IMR-90 (cell line): ENCODE data around the gene LSM2. TPM values are rescaled to one million over a fixed set of nuclear protein-coding genes. Genes with fewer than 3 reads are reported as not detected.

Experiments
- ATAC-seq: fragments of 200-7000 bp; cut with Tn5 transposase; 2 replicates; pipeline ENCODE4 v1.9.1; 2020; ENCODE audit warnings: low read depth, mild to moderate bottlenecking, moderate library complexity
- BruUV-seq: library from RNA; stranded (reverse); fragments of 400-500 nt; replicated peaks from 2 replicates; lab custom pipeline; 2021; lab: Mats Ljungman, UMichigan
- CTCF ChIA-PET: fragments of 300-600 bp; formaldehyde crosslinking; extraction: SDS; loops from one replicate; lab custom pipeline; 2021; ENCODE audit warnings: antibody characterized with exemption; lab: Yijun Ruan, JAX
- POLR2A ChIA-PET: fragments of 300-600 bp; sonication (Branson Sonifier 250); formaldehyde crosslinking; loops from one replicate; lab custom pipeline; 2022; ENCODE audit warnings: antibody characterized with exemption; ENCODE audit not compliant: unreplicated experiment; lab: Charles Lee
- DNase-seq: peaks from one replicate; pipeline ENCODE4 v3.0.0; 2013
- H2AFZ ChIP-seq: replicated peaks from 2 replicates; pipeline ENCODE3; 2013; ENCODE audit warnings: low read length, mild to moderate bottlenecking; ENCODE audit not compliant: poor library complexity
- H2AK5ac ChIP-seq: 2 replicates; pipeline ENCODE4 v1.6.1; 2013; ENCODE audit warnings: low read depth, low read length, inconsistent platforms
- H2AK9ac ChIP-seq: replicated peaks from 2 replicates; pipeline ENCODE3; 2013; ENCODE audit warnings: mild to moderate bottlenecking, low read depth, low read length, moderate library complexity; ENCODE audit not compliant: poor library complexity
- H2BK120ac ChIP-seq: 2 replicates; pipeline ENCODE4 v1.6.1; 2013; ENCODE audit warnings: low read depth, low read length, inconsistent platforms
- H2BK15ac ChIP-seq: 3 replicates; pipeline ENCODE4 v1.6.1; 2013; ENCODE audit warnings: low read depth, low read length, inconsistent platforms
- H2BK20ac ChIP-seq: 2 replicates; pipeline ENCODE4 v1.6.1; 2013; ENCODE audit warnings: low read depth, mild to moderate bottlenecking, inconsistent platforms, low read length, moderate library complexity
- H2BK5ac ChIP-seq: 2 replicates; pipeline ENCODE4 v1.6.1; 2013; ENCODE audit warnings: mild to moderate bottlenecking, low read depth, low read length, inconsistent platforms; ENCODE audit not compliant: poor library complexity, severe bottlenecking
- H3K14ac ChIP-seq: replicated peaks from 2 replicates; pipeline ENCODE4 v1.6.1; 2013; ENCODE audit warnings: low read depth, low read length, inconsistent platforms
- H3K18ac ChIP-seq: 2 replicates; pipeline ENCODE4 v1.6.1; 2013; ENCODE audit warnings: low read depth, low read length, control low read depth
- H3K23ac ChIP-seq: 2 replicates; pipeline ENCODE4 v1.6.1; 2013; ENCODE audit warnings: low read depth, low read length, inconsistent platforms
- H3K27ac ChIP-seq: 2 replicates; pipeline ENCODE4 v1.5.1; 2013; ENCODE audit warnings: mild to moderate bottlenecking, control low read depth, low read length; ENCODE audit not compliant: insufficient read depth
- H3K27me3 ChIP-seq: 2 replicates; pipeline ENCODE4 v1.6.1; 2013; ENCODE audit warnings: low read length; ENCODE audit not compliant: control insufficient read depth, insufficient read depth
- H3K36me3 ChIP-seq: 2 replicates; pipeline ENCODE4 v1.6.1; 2013; ENCODE audit warnings: low read length, mixed read lengths; ENCODE audit not compliant: control insufficient read depth, insufficient read depth
- H3K4ac ChIP-seq: 2 replicates; pipeline ENCODE4 v1.6.1; 2013; ENCODE audit warnings: low read depth, low read length, inconsistent platforms
- H3K4me1 ChIP-seq: 2 replicates; pipeline ENCODE4 v1.6.1; 2013; ENCODE audit warnings: low read length, mixed read lengths; ENCODE audit not compliant: control insufficient read depth, insufficient read depth
- H3K4me2 ChIP-seq: 2 replicates; pipeline ENCODE4 v1.6.1; 2013; ENCODE audit warnings: low read depth, mild to moderate bottlenecking, control low read depth, low read length, moderate library complexity
- H3K4me3 ChIP-seq: 2 replicates; pipeline ENCODE4 v1.5.1; 2013; ENCODE audit warnings: low read depth, mild to moderate bottlenecking, control low read depth, low read length, moderate library complexity; ENCODE audit not compliant: insufficient read depth
- H3K56ac ChIP-seq: 2 replicates; pipeline ENCODE4 v1.6.1; 2013; ENCODE audit warnings: low read length, inconsistent platforms; ENCODE audit not compliant: insufficient read depth; ENCODE audit errors: extremely low read depth
- H3K79me1 ChIP-seq, 2 experiments: 2 replicates each; pipeline ENCODE4 v1.6.1; 2013; ENCODE audit warnings: low read length in 2 of 2, inconsistent platforms in 1 of 2, low read depth in 1 of 2
- H3K9ac ChIP-seq: 2 replicates; pipeline ENCODE4 v1.6.1; 2013; ENCODE audit warnings: low read depth, low read length, control low read depth
- H3K9me1 ChIP-seq: 2 replicates; pipeline ENCODE4 v1.6.1; 2013; ENCODE audit warnings: low read length, inconsistent platforms; ENCODE audit not compliant: insufficient read depth
- H3K9me3 ChIP-seq: 2 replicates; pipeline ENCODE4 v1.6.1; 2013; ENCODE audit warnings: low read length; ENCODE audit not compliant: control insufficient read depth, insufficient read depth
- H4K20me1 ChIP-seq: 2 replicates; pipeline ENCODE4 v1.6.1; 2013; ENCODE audit warnings: low read length, inconsistent platforms; ENCODE audit not compliant: insufficient read depth
- H4K5ac ChIP-seq: 2 replicates; pipeline ENCODE4 v1.6.1; 2013; ENCODE audit warnings: mild to moderate bottlenecking, low read depth, low read length, control low read depth
- H4K8ac ChIP-seq, 2 experiments: 2 replicates each; pipeline ENCODE4 v1.6.1; 2013; ENCODE audit warnings: low read depth in 2 of 2, low read length in 2 of 2, control low read depth in 1 of 2, inconsistent platforms in 1 of 2
- H4K91ac ChIP-seq: 2 replicates; pipeline ENCODE4 v1.6.1; 2013; ENCODE audit warnings: low read depth, low read length, inconsistent platforms; ENCODE audit not compliant: insufficient read depth
- BHLHE40 ChIP-seq: fragments of 150-350 bp; IDR thresholded peaks from 2 replicates; pipeline ENCODE4 v1.6.1; 2016; ENCODE audit warnings: mild to moderate bottlenecking, low read depth, low read length
- CEBPB ChIP-seq: IDR thresholded peaks from 2 replicates; pipeline ENCODE4 v1.6.1; 2012; ENCODE audit warnings: low read depth, low read length, improper control_type of control experiment
- CHD1 ChIP-seq: IDR thresholded peaks from 2 replicates; pipeline ENCODE4 v1.6.1; 2012; ENCODE audit warnings: low read depth, low read length, improper control_type of control experiment
- CTCF ChIP-seq: conservative IDR thresholded peaks from 2 replicates; pipeline ENCODE4 v1.5.1; 2012; ENCODE audit warnings: mild to moderate bottlenecking, low read depth, low read length, improper control_type of control experiment
- ELK1 ChIP-seq: fragments of 150-350 bp; IDR thresholded peaks from 2 replicates; pipeline ENCODE4 v1.6.1; 2016; ENCODE audit warnings: low read depth, mild to moderate bottlenecking, low read length, moderate library complexity, borderline replicate concordance
- FOS ChIP-seq: fragments of 150-350 bp; IDR thresholded peaks from 2 replicates; pipeline ENCODE4 v1.6.1; 2016; ENCODE audit warnings: low read depth, low read length
- MAFK ChIP-seq: IDR thresholded peaks from 2 replicates; pipeline ENCODE4 v1.6.1; 2012; ENCODE audit warnings: low read depth, low read length, improper control_type of control experiment
- MAZ ChIP-seq: IDR thresholded peaks from 2 replicates; pipeline ENCODE4 v1.6.1; 2012; ENCODE audit warnings: low read depth, mild to moderate bottlenecking, low read length, improper control_type of control experiment, moderate library complexity, borderline replicate concordance
- MXI1 ChIP-seq: IDR thresholded peaks from 2 replicates; pipeline ENCODE4 v1.6.1; 2012; ENCODE audit warnings: low read depth, mild to moderate bottlenecking, low read length, moderate library complexity, borderline replicate concordance
- NFE2L2 ChIP-seq: fragments of 150-350 bp; IDR thresholded peaks from 2 replicates; pipeline ENCODE4 v1.6.1; 2016; ENCODE audit warnings: low read depth, mild to moderate bottlenecking, low read length
- POLR2A ChIP-seq: IDR thresholded peaks from 2 replicates; pipeline ENCODE4 v1.6.1; 2012; ENCODE audit warnings: mild to moderate bottlenecking, low read depth, low read length
- RAD21 ChIP-seq: IDR thresholded peaks from 2 replicates; pipeline ENCODE4 v1.6.1; 2012; ENCODE audit warnings: low read length, improper control_type of control experiment
- RCOR1 ChIP-seq: IDR thresholded peaks from 2 replicates; pipeline ENCODE4 v1.6.1; 2012; ENCODE audit warnings: mild to moderate bottlenecking, low read length, improper control_type of control experiment; ENCODE audit not compliant: insufficient replicate concordance
- RFX5 ChIP-seq: IDR thresholded peaks from 2 replicates; pipeline ENCODE4 v1.8.0; 2012; ENCODE audit warnings: low read depth, mild to moderate bottlenecking, low read length, moderate library complexity
- SMC3 ChIP-seq: fragments of 150-350 bp; IDR thresholded peaks from 2 replicates; pipeline ENCODE4 v1.6.1; 2016; ENCODE audit warnings: low read depth, mild to moderate bottlenecking, antibody characterized with exemption, low read length, moderate library complexity
- USF2 ChIP-seq: fragments of 150-350 bp; IDR thresholded peaks from 2 replicates; pipeline ENCODE4 v1.6.1; 2017; ENCODE audit warnings: mild to moderate bottlenecking, antibody characterized with exemption, low read length, low read depth
- WGBS, 2 experiments: methylation state at CpG; one replicate each; pipeline versions ENCODE4 v1.1.5 to v1.1.7; 2013; ENCODE audit warnings: missing lambda C conversion rate in 2 of 2; ENCODE audit not compliant: insufficient read length in 1 of 2; ENCODE audit errors: extremely low coverage in 2 of 2; 5-methylcytosine and 5-hydroxymethylcytosine counted together
- dilution Hi-C: fragments of 300-500 bp; cut with HindIII; formaldehyde crosslinking; loops from one replicate; pipeline ENCODE4 v1.14.3; 2018; ENCODE audit warnings: low sequenced_read_pairs; ENCODE audit not compliant: unreplicated experiment
- in situ Hi-C: fragments of 300-500 bp; cut with MboI; formaldehyde crosslinking; loops from 3 replicates; pipeline ENCODE4 v1.14.3; 2019; ENCODE audit warnings: low sequenced_read_pairs, inconsistent platforms, mixed read lengths
- intact Hi-C: fragments of 100-400 bp; cut with micrococcal nuclease; formaldehyde crosslinking; loops from 2 replicates; pipeline ENCODE4 v1.10.0; 2022
- polyA plus RNA-seq, 3 experiments: library from polyadenylated mRNA; depleted of rRNA; stranded (reverse); fragments of >200 nt; gene quantifications; 2 replicates each; pipeline ENCODE4 v1.2.3, GENCODE V29; 2012; ENCODE audit warnings: low replicate concordance in 1 of 3
- total RNA-seq: library from RNA; depleted of rRNA; stranded (reverse); fragments of >200 nt; gene quantifications from 2 replicates; pipeline ENCODE4 v1.2.3, GENCODE V29; 2012

Gene LSM2
- total and polyA plus RNA-seq, 2 of the 4 experiments (the other 2 are of a cell fraction): 56.3 to 61.0 TPM

GRCh38 chr6:31761343-31761742 is 45.4 kb downstream of the LSM2 start:
- ATAC-seq (no peak), DNase-seq (no peak)
- dilution Hi-C loops: no loop called here
- H3K9me3 ChIP-seq: no peaks in the 10 kb centered on the region
- H3K23ac ChIP-seq: no peak overlapping the region
- H4K20me1 ChIP-seq: no peaks in the 10 kb centered on the region
- no peak overlapping the region for H3K56ac ChIP-seq
- TF ChIP-seq RAD21 (no peak), BHLHE40 (no peak), POLR2A (no peak), ELK1 (no peak), RFX5 (no peak), SMC3 (no peak), MXI1 (no peak), MAZ (no peak), CEBPB (no peak), USF2 (no peak), RCOR1 (no peak), CHD1 (no peak), MAFK (no peak), NFE2L2 (no peak), FOS (no peak), CTCF (no peak)
- H3K36me3 ChIP-seq: peaks cover 7% of the 10 kb centered on the region; the same call in 1 of the 2 replicates
- no peak overlapping the region for H3K18ac ChIP-seq
- CTCF ChIA-PET: no interaction called here
- intact Hi-C loops: no loop called here
- H3K4ac ChIP-seq: no peak overlapping the region
- H3K4me2 ChIP-seq: no peak overlapping the region
- WGBS, 2 experiments: 100% methylated on average over 2 of the region's 8 CpGs; no CpG with 5 or more reads in 1 of the 2 experiments
- no peak overlapping the region for H3K4me3 ChIP-seq
- H2AFZ ChIP-seq: no peak overlapping the region
- in situ Hi-C loops: no loop called here
- no peaks in the 10 kb centered on the region for H3K27me3 ChIP-seq
- no peaks in the 10 kb centered on the region for H3K79me1 ChIP-seq
- no peak overlapping the region for H2BK20ac ChIP-seq
- H2BK5ac ChIP-seq: no peak overlapping the region
- no peak overlapping the region for H2BK120ac ChIP-seq
- peaks cover 12% of the 10 kb centered on the region for H3K9me1 ChIP-seq
- peaks cover 4% of the 10 kb centered on the region for H3K4me1 ChIP-seq
- no peak overlapping the region for H2AK9ac ChIP-seq
- H4K91ac ChIP-seq: no peak overlapping the region
- no peak overlapping the region for H3K27ac ChIP-seq
- H2AK5ac ChIP-seq: no peak overlapping the region
- no peak overlapping the region for H3K9ac ChIP-seq
- no peak overlapping the region for H4K5ac ChIP-seq
- no peak overlapping the region for H2BK15ac ChIP-seq
- POLR2A ChIA-PET: no interaction called here
- no peak overlapping the region for H4K8ac ChIP-seq
- no peak overlapping the region for H3K14ac ChIP-seq
- BruUV-seq: no TSS peak
